OCI-LY1 (cell line): ENCODE measurements around the gene DIP2C.

ENCODE experiments used
- H2AFZ ChIP-seq: fragments of 200-600 bp; sonication (generic), shearing (Covaris generic); 2 replicates; pipeline ENCODE4 v1.6.0; 2014; ENCODE audit warnings: antibody characterized with exemption, mild to moderate bottlenecking, low read length
- H3F3A ChIP-seq: fragments of 200-600 bp; sonication (generic), shearing (Covaris generic); 2 replicates; pipeline ENCODE4 v1.6.0; 2014; ENCODE audit warnings: mild to moderate bottlenecking, antibody characterized with exemption, low read length, moderate library complexity; ENCODE audit not compliant: insufficient read depth
- H3K27ac ChIP-seq: fragments of 200-600 bp; sonication (generic); 2 replicates; pipeline ENCODE4 v1.5.1; 2014; ENCODE audit warnings: low read length, mixed run types, mild to moderate bottlenecking, low read depth; ENCODE audit not compliant: poor library complexity, severe bottlenecking
- H3K27me3 ChIP-seq: fragments of 200-600 bp; sonication (generic); 2 replicates; pipeline ENCODE4 v1.6.0; 2014; ENCODE audit warnings: antibody characterized with exemption, mild to moderate bottlenecking, low read length, moderate library complexity; ENCODE audit not compliant: insufficient read depth
- H3K36me3 ChIP-seq: fragments of 200-600 bp; sonication (generic); 2 replicates; pipeline ENCODE4 v1.6.1; 2014; ENCODE audit warnings: mild to moderate bottlenecking, antibody characterized with exemption, low read length, moderate library complexity, mixed read lengths; ENCODE audit not compliant: insufficient read depth
- H3K4me1 ChIP-seq: fragments of 200-600 bp; sonication (generic); 2 replicates; pipeline ENCODE4 v1.5.1; 2014; ENCODE audit warnings: mild to moderate bottlenecking, low read length, moderate library complexity; ENCODE audit not compliant: insufficient read depth, severe bottlenecking
- H3K4me2 ChIP-seq: fragments of 200-600 bp; sonication (generic), shearing (Covaris generic); 2 replicates; pipeline ENCODE4 v1.6.1; 2014; ENCODE audit warnings: low read length
- H3K4me3 ChIP-seq: fragments of 200-600 bp; sonication (generic); 2 replicates; pipeline ENCODE4 v1.5.1; 2014; ENCODE audit warnings: low read length, low read depth, mild to moderate bottlenecking, mixed read lengths; ENCODE audit not compliant: poor library complexity, severe bottlenecking
- H3K79me2 ChIP-seq: fragments of 200-600 bp; shearing (Covaris generic); 2 replicates; pipeline ENCODE4 v1.6.1; 2016; ENCODE audit warnings: mixed run types, low read length, mixed read lengths; ENCODE audit not compliant: insufficient read depth
- H3K9ac ChIP-seq: fragments of 200-600 bp; sonication (generic), shearing (Covaris generic); 2 replicates; pipeline ENCODE4 v1.6.1; 2014; ENCODE audit warnings: mild to moderate bottlenecking, low read length, mixed read lengths
- H3K9me2 ChIP-seq: fragments of 200-600 bp; sonication (generic), shearing (Covaris generic); 2 replicates; pipeline ENCODE4 v1.6.1; 2014; ENCODE audit warnings: low read depth, mild to moderate bottlenecking, low read length, mixed read lengths
- H3K9me3 ChIP-seq: fragments of 200-600 bp; shearing (Covaris generic); 2 replicates; pipeline ENCODE4 v1.6.1; 2014; ENCODE audit warnings: low read length, mixed read lengths
- H4K20me1 ChIP-seq: fragments of 200-600 bp; sonication (generic), shearing (Covaris generic); 2 replicates; pipeline ENCODE4 v1.6.0; 2016; ENCODE audit warnings: mild to moderate bottlenecking, low read length; ENCODE audit not compliant: insufficient read depth
- EZH2 ChIP-seq: fragments of 200-600 bp; sonication (generic), shearing (Covaris generic); IDR thresholded peaks from 2 replicates; pipeline ENCODE4 v1.8.0; 2017; ENCODE audit warnings: borderline replicate concordance, mixed run types, mild to moderate bottlenecking, antibody characterized with exemption, low read length, moderate library complexity, mixed read lengths
- TF ChIP-seq, protein P1 (sequence below): fragments of 200-600 bp; sonication (generic), shearing (Covaris generic); IDR thresholded peaks from 2 replicates; pipeline ENCODE4 v1.5.1; 2017; ENCODE audit warnings: mild to moderate bottlenecking, antibody characterized with exemption, low read length, moderate library complexity, mixed read lengths

The DIP2C gene

DNA sequence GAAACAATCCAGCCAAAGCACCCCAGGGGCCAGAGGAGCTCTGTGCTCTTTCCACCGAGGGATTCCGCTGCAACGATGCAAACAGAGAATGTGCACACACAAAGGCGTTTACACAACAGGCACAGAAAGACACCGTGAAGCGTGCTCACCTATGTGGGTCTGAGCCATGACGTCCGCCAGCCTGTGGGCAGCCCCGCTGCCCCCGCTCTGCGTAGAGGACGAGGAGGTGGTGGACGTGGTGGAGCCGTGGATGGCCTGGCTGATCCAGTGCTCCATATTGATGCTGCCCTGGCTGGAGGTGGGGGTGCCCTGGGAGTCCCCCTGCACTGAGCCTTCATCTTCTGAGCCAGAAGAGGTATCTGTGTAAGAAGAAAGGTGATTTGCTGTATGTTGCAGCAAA is 266.8 kb downstream of the DIP2C start:
- H3K27me3 ChIP-seq, result no peaks in the 10 kb centered on the region
- no peak for TF ChIP-seq EZH2
- no peaks in the 10 kb centered on the region for H3F3A ChIP-seq
- peaks cover 90% of the 10 kb centered on the region for H3K36me3 ChIP-seq
- no peaks in the 10 kb centered on the region for H3K9me3 ChIP-seq
- no peak overlapping the region for H3K9ac ChIP-seq
- no peak overlapping the region for H3K4me3 ChIP-seq
- peaks cover 15% of the 10 kb centered on the region for H3K79me2 ChIP-seq
- no peak overlapping the region for H3K27ac ChIP-seq
- no peaks in the 10 kb centered on the region for H4K20me1 ChIP-seq
- H3K9me2 ChIP-seq, result no peaks in the 10 kb centered on the region
- H2AFZ ChIP-seq, result no peak overlapping the region
- no peaks in the 10 kb centered on the region for H3K4me1 ChIP-seq
- H3K4me2 ChIP-seq, result no peak overlapping the region

DNA sequence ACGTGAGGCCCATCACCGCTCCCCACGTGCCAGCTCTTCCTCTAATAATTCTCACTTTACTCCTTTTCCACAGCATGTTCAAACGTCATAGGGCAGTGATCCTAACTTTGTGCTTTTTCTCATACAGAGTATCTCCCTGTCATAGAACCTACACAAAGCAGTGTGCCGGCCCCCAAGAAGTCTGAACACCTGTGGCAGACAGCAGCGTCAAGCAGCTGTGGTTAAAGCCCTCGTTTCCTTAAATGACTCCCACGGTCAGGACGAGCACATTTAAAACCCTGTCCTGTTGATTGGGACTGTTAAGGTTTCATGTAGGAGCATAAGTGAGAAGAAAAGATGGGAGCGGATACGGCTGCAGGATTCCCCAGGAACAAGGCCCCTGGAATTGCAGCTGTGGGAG is 267.2 kb downstream of the DIP2C start:
- TF ChIP-seq EZH2, result no peak
- TF ChIP-seq, protein P1, sequence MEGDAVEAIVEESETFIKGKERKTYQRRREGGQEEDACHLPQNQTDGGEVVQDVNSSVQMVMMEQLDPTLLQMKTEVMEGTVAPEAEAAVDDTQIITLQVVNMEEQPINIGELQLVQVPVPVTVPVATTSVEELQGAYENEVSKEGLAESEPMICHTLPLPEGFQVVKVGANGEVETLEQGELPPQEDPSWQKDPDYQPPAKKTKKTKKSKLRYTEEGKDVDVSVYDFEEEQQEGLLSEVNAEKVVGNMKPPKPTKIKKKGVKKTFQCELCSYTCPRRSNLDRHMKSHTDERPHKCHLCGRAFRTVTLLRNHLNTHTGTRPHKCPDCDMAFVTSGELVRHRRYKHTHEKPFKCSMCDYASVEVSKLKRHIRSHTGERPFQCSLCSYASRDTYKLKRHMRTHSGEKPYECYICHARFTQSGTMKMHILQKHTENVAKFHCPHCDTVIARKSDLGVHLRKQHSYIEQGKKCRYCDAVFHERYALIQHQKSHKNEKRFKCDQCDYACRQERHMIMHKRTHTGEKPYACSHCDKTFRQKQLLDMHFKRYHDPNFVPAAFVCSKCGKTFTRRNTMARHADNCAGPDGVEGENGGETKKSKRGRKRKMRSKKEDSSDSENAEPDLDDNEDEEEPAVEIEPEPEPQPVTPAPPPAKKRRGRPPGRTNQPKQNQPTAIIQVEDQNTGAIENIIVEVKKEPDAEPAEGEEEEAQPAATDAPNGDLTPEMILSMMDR, result no peak
- peaks cover 15% of the 10 kb centered on the region for H3K79me2 ChIP-seq
- H3K9me3 ChIP-seq, result no peaks in the 10 kb centered on the region
- H3K4me1 ChIP-seq, result no peaks in the 10 kb centered on the region
- H3K27me3 ChIP-seq, result no peaks in the 10 kb centered on the region
- H3K27ac ChIP-seq, result no peak overlapping the region
- H3K9ac ChIP-seq, result no peak overlapping the region
- H3K36me3 ChIP-seq, result peaks cover 89% of the 10 kb centered on the region
- H2AFZ ChIP-seq, result no peak overlapping the region
- no peaks in the 10 kb centered on the region for H3K9me2 ChIP-seq
- H3F3A ChIP-seq, result no peaks in the 10 kb centered on the region
- H3K4me2 ChIP-seq, result no peak overlapping the region
- no peak overlapping the region for H3K4me3 ChIP-seq
- no peaks in the 10 kb centered on the region for H4K20me1 ChIP-seq

DNA sequence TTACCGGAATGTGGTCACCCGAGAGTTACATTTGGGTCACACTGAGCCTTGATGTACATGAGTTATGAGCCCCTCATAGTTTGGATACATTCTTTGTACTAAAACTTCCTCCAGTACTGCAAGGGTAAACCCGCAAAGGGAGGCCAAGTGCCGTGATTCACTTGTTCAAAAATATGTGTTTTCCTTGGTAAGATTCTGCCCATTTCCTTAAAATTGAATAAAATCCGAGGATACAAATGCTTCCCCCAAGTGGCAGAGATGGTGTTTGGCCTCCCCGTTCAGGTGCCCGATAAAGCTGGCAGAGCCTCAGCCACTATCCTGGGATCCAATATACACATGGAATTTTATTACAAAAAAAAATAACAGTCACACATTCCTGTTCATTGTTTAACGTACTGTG is 268.3 kb downstream of the DIP2C start:
- H2AFZ ChIP-seq, result no peak overlapping the region
- H3K4me3 ChIP-seq, result no peak overlapping the region
- no peaks in the 10 kb centered on the region for H4K20me1 ChIP-seq
- H3K27me3 ChIP-seq, result no peaks in the 10 kb centered on the region
- no peak overlapping the region for H3K9ac ChIP-seq
- H3K4me1 ChIP-seq, result no peaks in the 10 kb centered on the region
- no peaks in the 10 kb centered on the region for H3K9me2 ChIP-seq
- H3F3A ChIP-seq, result no peaks in the 10 kb centered on the region
- H3K9me3 ChIP-seq, result no peaks in the 10 kb centered on the region
- H3K27ac ChIP-seq, result no peak overlapping the region
- H3K79me2 ChIP-seq, result peaks cover 8% of the 10 kb centered on the region
- TF ChIP-seq, protein P1, result no peak
- no peak for TF ChIP-seq EZH2
- no peak overlapping the region for H3K4me2 ChIP-seq
- peaks cover 90% of the 10 kb centered on the region for H3K36me3 ChIP-seq
